Left ventricle myocardium inferior (tissue), 1 donor: Measurements from ENCODE around the gene RAB18. TPM values are rescaled to one million over a fixed set of nuclear protein-coding genes. Genes with fewer than 3 reads are reported as not detected.

ENCODE experiments used
- DNase-seq: peaks from one replicate; pipeline ENCODE4 v3.0.0-alpha.2; 2020
- H3K27ac ChIP-seq: fragments of 200-600 bp; replicated peaks from 2 replicates; pipeline ENCODE4 v1.8.0; 2021
- H3K27me3 ChIP-seq: fragments of 200-600 bp; 2 replicates; pipeline ENCODE4 v1.8.0; 2021; ENCODE audit warnings: low read depth
- H3K36me3 ChIP-seq: fragments of 200-600 bp; 2 replicates; pipeline ENCODE4 v1.8.0; 2021
- H3K4me1 ChIP-seq: fragments of 200-600 bp; 2 replicates; pipeline ENCODE4 v1.8.0; 2021
- H3K4me3 ChIP-seq: fragments of 200-600 bp; 2 replicates; pipeline ENCODE4 v1.8.0; 2021; ENCODE audit warnings: mild to moderate bottlenecking, moderate library complexity
- H3K9me3 ChIP-seq: fragments of 200-600 bp; replicated peaks from 2 replicates; pipeline ENCODE4 v1.8.0; 2021
- CTCF ChIP-seq: fragments of 200-600 bp; IDR thresholded peaks from 2 replicates; pipeline ENCODE4 v1.8.0; 2021; ENCODE audit warnings: antibody characterized with exemption, mild to moderate bottlenecking, borderline replicate concordance
- intact Hi-C: fragments of 100-400 bp; cut with micrococcal nuclease; formaldehyde crosslinking; loops from one replicate; pipeline ENCODE4 v1.11.0; 2022
- total RNA-seq: library from RNA; stranded (reverse); fragmentation: NEBNext Ultra II Directional; extraction: Animal tissue kit (Norgen Biotek cat#: 25700); gene quantifications from one replicate; pipeline ENCODE4 v1.2.1, GENCODE V29; 2021
- donor health status: DM: no; HTN: yes; CAD: no; lungs with severe emphysema.

RAB18 gene
- total RNA-seq, 1 donor from 2014 or later = 145 TPM

DNA sequence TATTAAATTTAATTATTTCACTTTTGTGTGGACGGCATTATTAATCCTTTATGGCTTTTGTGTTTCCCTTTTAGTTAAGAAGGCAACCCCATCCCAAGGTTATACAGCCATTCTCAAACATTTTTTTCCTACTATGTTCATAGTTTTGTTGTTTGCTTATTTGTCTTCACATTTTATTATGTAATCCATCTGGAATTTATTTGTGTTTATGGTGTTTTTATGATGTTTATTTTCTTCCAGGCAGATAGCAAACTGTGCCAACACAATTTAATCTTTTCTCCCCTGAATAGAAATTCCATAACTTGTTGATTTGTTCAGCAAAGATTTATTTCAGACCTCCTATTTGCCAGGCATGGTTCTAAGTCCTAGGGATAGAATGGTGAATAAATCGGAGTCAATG, 42.9 kb downstream of the RAB18 start:
- no peaks in the 10 kb centered on the region for H3K27me3 ChIP-seq
- TF ChIP-seq CTCF = no peak
- peaks cover 4% of the 10 kb centered on the region for H3K4me1 ChIP-seq
- no peak for DNase-seq
- peaks cover 38% of the 10 kb centered on the region for H3K36me3 ChIP-seq
- no peaks in the 10 kb centered on the region for H3K9me3 ChIP-seq
- H3K27ac ChIP-seq = no peak overlapping the region
- intact Hi-C loops = no loop called here
- no peak overlapping the region for H3K4me3 ChIP-seq

DNA sequence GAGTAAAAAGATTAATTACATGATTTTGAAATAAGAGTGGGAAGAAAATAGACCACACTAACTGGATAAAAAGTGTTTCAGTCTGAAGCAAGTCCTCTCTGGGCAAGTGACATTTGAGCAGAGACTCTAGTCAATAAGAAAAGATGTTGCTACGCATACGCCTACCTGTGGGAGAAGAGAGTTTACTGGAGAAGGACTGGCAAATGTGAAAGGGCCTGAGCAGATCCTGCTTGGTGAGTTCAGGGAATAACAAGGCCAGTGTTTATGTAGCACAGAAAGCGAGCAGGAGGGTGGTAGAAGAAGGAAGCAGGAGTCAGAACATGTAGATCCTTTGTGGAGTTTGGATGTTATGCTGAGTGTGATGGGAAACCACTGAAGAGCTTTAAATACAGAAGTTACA, 43.4 kb downstream of the RAB18 start:
- intact Hi-C loops = no loop called here
- no peak for DNase-seq
- no peaks in the 10 kb centered on the region for H3K27me3 ChIP-seq
- H3K36me3 ChIP-seq = peaks cover 33% of the 10 kb centered on the region
- TF ChIP-seq CTCF = no peak
- no peak overlapping the region for H3K4me3 ChIP-seq
- H3K4me1 ChIP-seq = peaks cover 4% of the 10 kb centered on the region
- no peak overlapping the region for H3K27ac ChIP-seq
- H3K9me3 ChIP-seq = no peaks in the 10 kb centered on the region

DNA sequence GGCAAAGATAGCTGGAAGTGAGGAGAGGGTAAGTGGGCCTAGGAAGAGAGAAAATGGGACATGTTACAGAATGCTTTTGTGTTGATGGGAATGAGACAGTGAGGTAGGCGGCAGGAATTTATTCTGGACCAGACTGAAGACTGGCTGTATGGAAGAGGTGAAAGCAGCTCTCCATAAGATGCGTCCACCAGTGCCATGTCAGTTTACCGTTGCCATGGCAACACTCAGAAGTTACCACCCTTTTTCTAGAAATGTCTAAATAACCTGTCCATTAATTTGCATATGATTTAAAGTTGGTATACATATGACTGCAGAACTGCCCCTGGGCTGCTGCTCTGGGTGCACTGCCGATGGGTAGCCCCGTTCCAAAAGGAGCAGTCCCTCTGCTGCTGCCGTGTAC, 46.7 kb downstream of the RAB18 start:
- Histone ChIP-seq H3K9me3 (no peaks in the 10 kb centered on the region), H3K36me3 (peaks cover 15% of the 10 kb centered on the region), H3K27me3 (no peaks in the 10 kb centered on the region), H3K27ac (no peak overlapping the region), H3K4me3 (no peak overlapping the region), H3K4me1 (peaks cover 4% of the 10 kb centered on the region)
- no peak for DNase-seq
- TF ChIP-seq CTCF = no peak
- intact Hi-C loops = no loop called here

GRCh38 chr10:27558612-27559020, 54.5 kb downstream of the RAB18 start:
- H3K27ac ChIP-seq = no peak overlapping the region
- no peaks in the 10 kb centered on the region for H3K27me3 ChIP-seq
- no peaks in the 10 kb centered on the region for H3K9me3 ChIP-seq
- peak; percentile 21 for DNase-seq
- H3K4me1 ChIP-seq = no peaks in the 10 kb centered on the region
- no peak overlapping the region for H3K4me3 ChIP-seq
- TF ChIP-seq CTCF = peak; percentile 76
- intact Hi-C loops = loop anchor here (5.0 kb wide), 1 partner anchor 99 kb away; no protein-coding TSS in a partner anchor
- H3K36me3 ChIP-seq = no peaks in the 10 kb centered on the region

DNA sequence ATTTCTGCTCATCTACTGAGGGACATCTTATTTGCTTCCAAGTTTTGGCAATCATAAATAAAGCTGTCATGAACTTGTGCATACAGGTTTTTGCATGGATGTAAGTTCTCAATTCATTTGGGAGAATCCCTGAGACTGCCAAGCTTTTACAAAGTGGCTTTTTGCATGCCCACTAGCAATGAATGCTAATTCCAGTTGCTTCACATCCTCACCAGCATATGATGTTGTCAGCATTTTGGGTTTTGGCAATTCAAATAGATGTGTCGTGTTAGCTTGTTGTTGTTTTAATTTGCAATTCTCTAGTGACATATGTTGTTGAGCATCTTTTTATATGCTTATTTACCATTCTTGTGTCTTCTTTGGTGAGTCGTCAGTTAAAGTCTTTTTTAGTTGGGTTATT, 57.2 kb downstream of the RAB18 start:
- no peak for TF ChIP-seq CTCF
- intact Hi-C loops = no loop called here
- no peak for DNase-seq

GRCh38 chr10:27564398-27564797, 60.3 kb downstream of the RAB18 start:
- Histone ChIP-seq H3K36me3 (no peaks in the 10 kb centered on the region), H3K4me3 (no peak overlapping the region), H3K9me3 (no peaks in the 10 kb centered on the region), H3K27ac (peak overlapping the region; percentile 40), H3K4me1 (peaks cover 5% of the 10 kb centered on the region), H3K27me3 (no peaks in the 10 kb centered on the region)
- intact Hi-C loops = no loop called here
- no peak for TF ChIP-seq CTCF
- no peak for DNase-seq

More for the DNA sequence above, 57.2 kb downstream of the RAB18 start:
- no peaks in the 10 kb centered on the region for H3K36me3 ChIP-seq
- H3K4me1 ChIP-seq = peaks cover 5% of the 10 kb centered on the region
- no peak overlapping the region for H3K27ac ChIP-seq
- H3K4me3 ChIP-seq = no peak overlapping the region
- no peaks in the 10 kb centered on the region for H3K9me3 ChIP-seq
- H3K27me3 ChIP-seq = no peaks in the 10 kb centered on the region
